HG03457 (cell line): Measurements from ENCODE around the gene MRPL27.

Experiments used
- ATAC-seq: cut with Tn5 transposase; IDR thresholded peaks from one replicate; pipeline ENCODE4 v1.9.1; 2021; ENCODE audit warnings: moderate number of reproducible peaks; ENCODE audit not compliant: unreplicated experiment

Gene MRPL27

GRCh38 chr17:50361561-50362480, 11.2 kb downstream of the MRPL27 start:
- ATAC-seq = no peak

- no peak for ATAC-seq
Observed at GRCh38 chr17:50360486-50361115, 12.4 kb downstream of the MRPL27 start.

- ATAC-seq = no peak
Observed at GRCh38 chr17:50359998-50360461, 13.0 kb downstream of the MRPL27 start.

GRCh38 chr17:50359005-50359699, 13.8 kb downstream of the MRPL27 start:
- ATAC-seq = no peak

- no peak for ATAC-seq
Observed at GRCh38 chr17:50358177-50358576, 14.8 kb downstream of the MRPL27 start.

GRCh38 chr17:50356892-50357510, 16.0 kb downstream of the MRPL27 start:
- no peak for ATAC-seq

- ATAC-seq = no peak
Observed at GRCh38 chr17:50356418-50356817, 16.6 kb downstream of the MRPL27 start.

- ATAC-seq = no peak
Observed at GRCh38 chr17:50355701-50356341, 17.2 kb downstream of the MRPL27 start.

- no peak for ATAC-seq
Observed at GRCh38 chr17:50355336-50355700, 17.7 kb downstream of the MRPL27 start.

GRCh38 chr17:50354776-50355175, 18.2 kb downstream of the MRPL27 start:
- ATAC-seq = no peak

GRCh38 chr17:50354198-50354597, 18.8 kb downstream of the MRPL27 start:
- no peak for ATAC-seq

GRCh38 chr17:50353600-50354195, 19.3 kb downstream of the MRPL27 start:
- no peak for ATAC-seq

- ATAC-seq = no peak
Observed at GRCh38 chr17:50352693-50353599, 20.0 kb downstream of the MRPL27 start.

- ATAC-seq = no peak
Observed at GRCh38 chr17:50352072-50352692, 20.8 kb downstream of the MRPL27 start.

GRCh38 chr17:50350733-50351132, 22.3 kb downstream of the MRPL27 start:
- no peak for ATAC-seq

GRCh38 chr17:50349243-50349600, 23.8 kb downstream of the MRPL27 start:
- ATAC-seq = no peak

- no peak for ATAC-seq
Observed at GRCh38 chr17:50348522-50349242, 24.3 kb downstream of the MRPL27 start.

- ATAC-seq = no peak
Observed at GRCh38 chr17:50347894-50348291, 25.1 kb downstream of the MRPL27 start.
